GM12873 (cell line): Measurements from ENCODE around the gene LRIG3.

Source experiments
- CTCF ChIP-seq: IDR thresholded peaks from 2 replicates; pipeline ENCODE4 v1.5.1; 2012; ENCODE audit warnings: low read depth, mild to moderate bottlenecking, moderate library complexity, low read length, control low read depth; ENCODE audit not compliant: insufficient read depth; ENCODE audit errors: missing control alignments

LRIG3 gene

GRCh38 chr12:58961166-58961565 lies 40.9 kb upstream of the LRIG3 start:
- no peak for TF ChIP-seq CTCF

GRCh38 chr12:58959639-58960300 lies 39.5 kb upstream of the LRIG3 start:
- TF ChIP-seq CTCF: no peak

GRCh38 chr12:58957298-58957697 lies 37.0 kb upstream of the LRIG3 start:
- TF ChIP-seq CTCF: no peak

GRCh38 chr12:58955849-58956248 lies 35.5 kb upstream of the LRIG3 start:
- TF ChIP-seq CTCF: no peak

- no peak for TF ChIP-seq CTCF
These were observed 33.7 kb upstream of the LRIG3 start for GRCh38 chr12:58954002-58954401.

GRCh38 chr12:58950739-58951100 lies 30.4 kb upstream of the LRIG3 start:
- TF ChIP-seq CTCF: no peak

- TF ChIP-seq CTCF: no peak
These were observed 22.8 kb upstream of the LRIG3 start for GRCh38 chr12:58943079-58943478.
